ENCODE measurements around the gene LZTS2.

LZTS2 gene

GRCh38 chr10:100978901-100979195, 20.8 kb upstream of the LZTS2 start:
- no peak for DNase-seq

DNA sequence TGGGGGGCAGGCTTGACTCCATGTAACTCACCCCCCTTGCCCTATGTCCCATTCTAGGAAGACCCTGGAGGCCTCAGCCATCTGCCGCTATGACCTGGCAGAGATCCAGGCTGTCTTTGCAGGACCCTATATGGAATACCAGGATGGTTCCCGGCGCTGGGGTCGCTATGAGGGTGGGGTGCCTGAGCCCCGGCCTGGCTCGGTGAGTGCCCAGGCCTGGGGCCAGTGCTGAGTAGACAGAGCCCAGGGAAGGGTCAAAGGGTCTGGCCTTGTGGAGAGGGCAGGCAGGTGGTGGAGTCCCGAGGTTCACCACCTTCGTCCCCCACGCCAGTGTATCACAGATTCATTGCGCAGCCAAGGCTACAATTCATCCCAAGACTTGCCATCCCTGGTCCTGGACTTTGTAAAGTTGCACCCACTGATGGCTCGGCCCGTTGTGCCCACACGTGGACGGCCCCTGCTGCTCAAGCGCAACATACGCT, 19.8 kb upstream of the LZTS2 start:
- DNase-seq = no peak

- no peak for DNase-seq
These were observed 19.3 kb upstream of the LZTS2 start for GRCh38 chr10:100980311-100980710.

DNA sequence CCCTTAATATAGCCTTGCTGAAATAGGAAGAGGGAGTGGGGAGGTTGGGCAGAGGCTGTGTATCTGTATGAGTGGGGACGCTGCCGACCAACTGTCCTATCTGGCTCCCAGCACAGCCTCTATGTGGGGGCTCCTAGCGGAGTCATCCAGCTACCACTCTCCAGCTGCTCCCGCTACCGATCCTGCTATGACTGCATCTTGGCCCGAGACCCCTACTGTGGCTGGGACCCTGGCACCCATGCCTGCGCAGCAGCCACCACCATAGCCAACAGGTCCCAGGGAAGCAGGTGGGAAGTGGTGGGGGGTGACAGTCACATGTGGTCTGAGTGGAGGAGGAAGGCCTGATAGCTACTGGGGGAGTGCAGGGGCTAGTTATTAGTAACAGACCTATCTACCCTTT, 18.9 kb upstream of the LZTS2 start:
- DNase-seq = no peak

DNA sequence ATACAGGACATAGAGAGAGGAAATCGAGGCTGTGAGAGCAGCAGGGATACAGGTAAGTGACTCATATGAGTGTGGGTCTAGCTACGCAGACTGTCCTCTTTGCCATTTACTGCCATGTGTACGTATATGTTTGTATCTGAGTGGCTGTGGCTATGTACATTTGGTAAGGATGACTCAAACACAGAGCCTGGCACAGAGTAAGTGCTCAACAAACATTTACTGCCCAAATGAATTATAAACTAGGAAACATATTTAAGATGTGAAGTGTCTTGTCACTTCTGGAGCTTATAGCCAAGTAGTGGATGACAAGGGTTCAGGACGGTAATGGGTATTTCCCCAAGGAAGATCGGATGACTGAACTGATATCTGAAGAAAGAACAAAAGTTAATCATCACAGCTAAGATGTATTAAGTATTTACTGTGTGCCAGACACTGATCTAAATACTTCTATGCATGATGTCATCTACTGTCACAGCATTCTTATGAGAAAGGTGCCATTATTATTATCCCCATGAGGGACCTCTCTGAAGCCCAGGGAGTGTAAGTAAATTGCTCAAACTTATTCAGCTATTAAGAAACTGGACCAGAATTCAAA, 18.3 kb upstream of the LZTS2 start:
- no peak for DNase-seq

GRCh38 chr10:100982916-100983830, 16.4 kb upstream of the LZTS2 start:
- no peak for DNase-seq

- DNase-seq = no peak
These were observed 15.5 kb upstream of the LZTS2 start for GRCh38 chr10:100983868-100984671.

DNA sequence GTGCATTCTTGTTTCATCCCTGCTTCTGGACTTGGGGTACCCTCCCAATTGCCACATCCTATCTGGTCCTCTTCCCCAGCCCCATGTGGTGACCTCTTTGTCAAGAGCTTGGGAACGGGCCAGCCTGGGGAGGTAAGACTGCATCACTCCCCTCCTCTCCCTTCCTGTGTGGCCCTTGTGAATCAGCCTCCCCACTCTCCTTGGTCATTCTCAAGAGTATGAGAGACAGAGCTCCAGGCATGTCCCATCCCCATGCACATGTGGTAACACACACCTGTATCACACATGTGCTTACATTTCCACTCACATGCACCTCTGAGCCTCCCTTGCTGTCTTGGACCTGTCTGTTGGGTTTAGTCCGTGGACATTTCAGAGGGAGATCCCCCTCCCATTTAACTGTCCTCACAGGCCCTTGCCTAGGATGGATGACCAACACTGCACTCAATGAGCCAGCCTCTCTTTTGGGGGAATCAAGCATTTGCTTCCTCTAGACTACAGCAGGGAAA, 14.9 kb upstream of the LZTS2 start:
- DNase-seq = no peak

DNA sequence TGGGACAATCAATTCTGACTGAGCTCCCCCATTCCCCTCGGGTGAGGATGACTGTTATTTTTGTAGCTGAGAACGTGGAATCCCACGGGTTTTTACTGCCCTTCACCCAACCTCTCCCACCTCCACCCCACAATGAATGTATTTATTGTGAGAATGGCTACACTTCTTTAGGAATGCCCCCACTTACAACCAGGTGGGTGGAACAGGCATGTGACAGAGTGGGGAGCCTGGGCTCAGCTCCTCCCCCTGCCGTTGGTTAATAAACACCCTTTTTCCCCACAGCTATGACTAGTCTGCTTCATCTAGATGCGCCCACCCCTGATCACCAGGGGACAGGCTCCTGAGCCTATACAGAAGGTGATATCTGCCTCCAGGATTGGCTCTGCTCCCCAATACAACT, 14.3 kb upstream of the LZTS2 start:
- no peak for DNase-seq

DNA sequence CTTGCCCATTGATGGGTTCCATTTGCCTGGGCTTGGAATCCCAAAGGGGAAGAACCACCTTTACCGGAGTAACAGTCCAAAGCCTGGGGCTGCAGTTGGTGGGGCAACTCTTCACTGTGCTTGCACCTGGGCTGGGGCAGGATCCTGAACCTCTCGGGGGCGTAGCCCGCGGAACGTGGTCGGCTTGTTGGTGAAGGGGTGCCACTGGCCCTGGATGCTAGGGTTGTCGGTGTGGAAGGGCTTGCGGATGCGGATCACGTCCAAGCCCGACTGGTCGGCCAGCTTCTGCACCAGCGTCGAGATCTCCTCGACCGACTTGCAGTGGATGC, 13.0 kb upstream of the LZTS2 start:
- DNase-seq = no peak

GRCh38 chr10:100986952-100987684, 12.5 kb upstream of the LZTS2 start, which contains the start of the genes MRPL43 and TWNK:
Gene MRPL43, minus strand, starts transcription at chr10:100987497. Its CDS starts 54 bp downstream, at chr10:100987443.
Gene TWNK, plus strand, starts transcription at chr10:100987543. Its CDS starts 668 bp downstream, at chr10:100988211.
- peak; percentile 72 to 83 for DNase-seq

DNA sequence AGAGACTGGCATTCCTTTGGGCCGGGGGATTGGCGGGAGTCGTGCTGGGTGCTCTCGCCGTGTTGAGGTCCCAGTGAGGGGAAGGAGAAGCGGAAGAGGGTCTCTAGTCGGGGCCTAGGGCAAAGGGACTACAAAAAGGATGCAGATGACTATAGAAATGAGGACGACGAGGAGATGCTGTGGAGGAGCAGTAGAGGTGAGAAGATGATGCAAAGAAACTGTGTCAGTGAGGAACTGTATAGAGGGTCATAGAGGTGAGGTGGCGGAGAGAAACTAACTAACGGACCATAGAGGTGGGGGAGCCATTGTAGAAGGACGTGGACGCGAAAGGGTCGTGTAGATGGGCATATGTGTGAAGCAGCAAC, 11.9 kb upstream of the LZTS2 start:
- no peak for DNase-seq

- DNase-seq = no peak
These were observed 11.4 kb upstream of the LZTS2 start for GRCh38 chr10:100988166-100988565.

DNA sequence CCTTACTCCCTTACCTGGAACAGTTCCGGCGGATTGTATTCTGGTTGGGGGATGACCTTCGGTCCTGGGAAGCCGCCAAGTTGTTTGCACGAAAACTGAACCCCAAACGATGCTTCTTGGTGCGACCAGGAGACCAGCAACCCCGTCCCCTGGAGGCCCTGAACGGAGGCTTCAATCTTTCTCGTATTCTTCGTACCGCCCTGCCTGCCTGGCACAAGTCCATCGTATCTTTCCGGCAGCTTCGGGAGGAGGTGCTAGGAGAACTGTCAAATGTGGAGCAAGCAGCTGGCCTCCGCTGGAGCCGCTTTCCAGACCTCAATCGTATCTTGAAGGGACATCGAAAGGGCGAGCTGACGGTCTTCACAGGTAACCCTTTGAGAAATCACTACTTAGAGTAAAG, 10.5 kb upstream of the LZTS2 start:
- DNase-seq = no peak

- DNase-seq = no peak
These were observed 5.5 kb upstream of the LZTS2 start for GRCh38 chr10:100993986-100994708.

GRCh38 chr10:100995181-100995580, 4.4 kb upstream of the LZTS2 start:
- no peak for DNase-seq

DNA sequence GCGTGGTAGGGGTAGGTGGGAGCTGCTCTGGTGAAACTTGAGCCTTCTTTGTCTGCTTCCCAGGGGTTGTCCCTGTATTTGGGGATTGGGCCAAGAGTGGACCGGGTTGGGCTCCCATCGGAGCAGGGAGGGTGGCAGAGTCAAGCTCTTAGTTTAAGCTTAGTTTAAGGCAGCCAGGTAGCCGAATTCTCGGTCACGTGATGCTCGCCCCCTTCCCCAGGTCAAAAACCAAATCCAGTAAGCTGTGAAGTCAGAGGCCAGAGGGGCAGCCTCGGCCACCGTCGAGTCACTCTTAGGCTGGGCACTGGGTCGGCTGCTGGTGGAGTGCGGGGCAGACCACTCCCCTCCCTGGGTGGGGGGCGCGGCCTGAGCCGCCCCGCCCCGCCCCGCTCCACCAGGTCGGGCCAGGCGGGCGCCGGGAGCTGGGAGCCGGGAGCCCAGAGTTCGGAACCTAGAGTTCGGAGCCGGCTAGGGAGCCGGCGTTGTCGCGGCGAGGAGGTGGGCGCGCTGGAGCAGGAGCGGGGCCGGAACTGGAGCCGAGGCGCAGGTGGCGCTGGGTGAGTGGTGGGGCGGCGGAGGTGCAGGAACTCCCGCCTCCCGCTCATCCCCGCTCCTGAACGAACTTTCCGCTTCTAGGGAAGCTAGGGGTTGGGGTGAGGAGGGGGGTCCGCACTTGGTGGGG, 2.8 kb upstream of the LZTS2 start:
- DNase-seq = peak in 1 of 2 experiments; percentile 50

DNA sequence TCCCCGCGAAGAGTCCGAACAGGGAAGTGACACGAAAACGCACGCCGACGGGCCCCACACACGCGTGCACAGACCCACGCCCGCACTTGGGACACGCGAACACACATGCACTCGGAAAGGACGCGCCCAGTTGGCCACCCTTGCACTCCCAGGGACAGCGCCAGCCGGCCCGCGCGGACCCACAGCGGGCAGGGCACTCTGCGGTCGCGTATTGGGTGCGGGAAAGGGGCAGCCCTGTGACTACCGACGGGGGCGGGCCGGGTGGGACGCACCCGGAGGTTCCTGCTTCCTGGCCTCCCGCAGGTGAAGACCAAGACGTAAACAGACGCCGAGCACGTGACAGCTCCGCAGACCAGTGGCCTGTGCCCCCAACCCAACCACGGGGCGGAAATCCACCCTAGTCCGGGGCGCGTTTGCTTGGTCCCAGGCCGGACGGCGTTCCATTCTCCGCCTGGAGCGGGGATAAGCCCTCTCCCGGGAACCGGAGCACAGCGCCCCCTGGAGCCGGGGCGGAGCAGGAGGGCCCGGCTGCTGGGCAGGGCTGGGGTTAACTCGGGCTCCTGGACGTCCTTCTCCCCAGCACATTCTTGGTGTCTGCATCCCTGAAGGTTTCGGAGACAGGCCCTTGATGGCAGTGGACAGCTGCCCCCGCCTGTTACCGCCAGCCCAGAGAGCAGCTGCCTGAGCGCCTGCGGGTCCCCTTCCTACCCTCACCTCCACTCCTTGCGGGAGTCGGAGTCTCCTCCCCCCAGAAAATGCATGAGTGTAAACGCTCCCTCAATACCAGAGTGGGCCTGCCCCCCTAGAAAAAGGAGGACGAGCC, 2.0 kb upstream of the LZTS2 start:
- DNase-seq = peak; percentile 61 to 84

GRCh38 chr10:100998183-100998990, 1.2 kb upstream of the LZTS2 start:
- peak; percentile 84 to 93 for DNase-seq

Data from SHP77 (cell line).